ENCODE results near the gene LDLRAD2.

DNA sequence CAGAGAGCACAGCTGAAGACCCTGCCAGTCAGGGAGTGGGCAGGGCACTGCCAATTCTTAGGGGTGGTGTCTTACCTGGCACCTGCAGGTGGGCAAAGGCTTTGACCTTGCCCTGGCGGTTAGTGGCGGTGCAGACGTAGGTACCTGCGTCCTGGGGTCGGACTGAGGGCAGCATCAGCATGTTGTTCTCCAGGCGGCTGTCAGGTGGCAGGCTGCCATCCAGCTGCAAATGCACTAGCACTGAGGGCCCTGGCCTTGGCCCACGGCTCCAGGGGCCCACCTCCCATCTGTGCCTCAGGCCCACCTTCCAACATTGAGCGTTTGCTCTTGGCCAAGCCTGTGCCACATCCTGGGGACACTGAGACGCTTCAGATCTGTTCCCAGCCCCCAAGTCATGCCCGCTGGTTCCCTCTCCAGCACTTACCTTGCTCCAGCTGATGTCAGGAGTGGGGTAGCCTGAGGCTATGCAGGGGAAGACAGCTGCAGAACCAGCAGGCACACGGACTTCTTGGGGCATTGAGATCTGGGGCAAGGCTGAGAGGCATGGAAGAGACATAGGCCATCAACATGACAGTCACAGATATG, 21.4 kb downstream of the LDLRAD2 start:
- TF ChIP-seq RCOR1 (IDR thresholded peaks at IDR 0.05; ENCODE audit: low read depth, low read length) = no peak
- TF ChIP-seq POLR2A (IDR thresholded peaks at IDR 0.05; ENCODE audit: low read length) = no peak
- TF ChIP-seq, protein P1, sequence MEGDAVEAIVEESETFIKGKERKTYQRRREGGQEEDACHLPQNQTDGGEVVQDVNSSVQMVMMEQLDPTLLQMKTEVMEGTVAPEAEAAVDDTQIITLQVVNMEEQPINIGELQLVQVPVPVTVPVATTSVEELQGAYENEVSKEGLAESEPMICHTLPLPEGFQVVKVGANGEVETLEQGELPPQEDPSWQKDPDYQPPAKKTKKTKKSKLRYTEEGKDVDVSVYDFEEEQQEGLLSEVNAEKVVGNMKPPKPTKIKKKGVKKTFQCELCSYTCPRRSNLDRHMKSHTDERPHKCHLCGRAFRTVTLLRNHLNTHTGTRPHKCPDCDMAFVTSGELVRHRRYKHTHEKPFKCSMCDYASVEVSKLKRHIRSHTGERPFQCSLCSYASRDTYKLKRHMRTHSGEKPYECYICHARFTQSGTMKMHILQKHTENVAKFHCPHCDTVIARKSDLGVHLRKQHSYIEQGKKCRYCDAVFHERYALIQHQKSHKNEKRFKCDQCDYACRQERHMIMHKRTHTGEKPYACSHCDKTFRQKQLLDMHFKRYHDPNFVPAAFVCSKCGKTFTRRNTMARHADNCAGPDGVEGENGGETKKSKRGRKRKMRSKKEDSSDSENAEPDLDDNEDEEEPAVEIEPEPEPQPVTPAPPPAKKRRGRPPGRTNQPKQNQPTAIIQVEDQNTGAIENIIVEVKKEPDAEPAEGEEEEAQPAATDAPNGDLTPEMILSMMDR (IDR thresholded peaks at IDR 0.05) = no peak
- no peak for TF ChIP-seq HDAC2 (IDR thresholded peaks at IDR 0.05)
- no peak for TF ChIP-seq CEBPB (IDR thresholded peaks at IDR 0.05)
- no peak for TF ChIP-seq ZC3H11A (IDR thresholded peaks at IDR 0.05)
- no peak for TF ChIP-seq RAD21 (conservative IDR thresholded peaks at IDR 0.05 in 1 of 2, IDR thresholded peaks at IDR 0.05 in 1 of 2)
- no peak for TF ChIP-seq RFX5 (IDR thresholded peaks at IDR 0.05)
- TF ChIP-seq, protein P2, sequence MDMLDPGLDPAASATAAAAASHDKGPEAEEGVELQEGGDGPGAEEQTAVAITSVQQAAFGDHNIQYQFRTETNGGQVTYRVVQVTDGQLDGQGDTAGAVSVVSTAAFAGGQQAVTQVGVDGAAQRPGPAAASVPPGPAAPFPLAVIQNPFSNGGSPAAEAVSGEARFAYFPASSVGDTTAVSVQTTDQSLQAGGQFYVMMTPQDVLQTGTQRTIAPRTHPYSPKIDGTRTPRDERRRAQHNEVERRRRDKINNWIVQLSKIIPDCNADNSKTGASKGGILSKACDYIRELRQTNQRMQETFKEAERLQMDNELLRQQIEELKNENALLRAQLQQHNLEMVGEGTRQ (IDR thresholded peaks at IDR 0.05) = no peak
- TF ChIP-seq SMC3 (IDR thresholded peaks at IDR 0.05) = no peak
- TF ChIP-seq FOSB (CRISPR knock-in tag; IDR thresholded peaks at IDR 0.05) = no peak
- no peak for TF ChIP-seq ZNF302 (CRISPR knock-in tag; IDR thresholded peaks at IDR 0.05)
- no peak for TF ChIP-seq EP300 (IDR thresholded peaks at IDR 0.05)

Measured in A549 (cell line).